ENCODE data around the gene CENPN. TPM values are rescaled to one million over a fixed set of nuclear protein-coding genes. Genes with fewer than 3 reads are reported as not detected.
A peak's percentile ranks its signal among the peaks of the same experiment; 100 is the strongest.

Gene CENPN
- total RNA-seq: 10 to 100 TPM; 45.7 to 56.3 TPM

- POLR2A ChIA-PET: interaction anchor here (0.6 to 1.2 kb wide), 3 partner anchors 29 to 84 kb away, joined by 7 to 15 read pairs (median 9); partner anchors contain the start of gene ATMIN
- Mint-ChIP-seq H3K36me3 (ENCODE audit: low read depth) (peaks cover 43% of the 10 kb centered on the region), H3K4me3 (peak within 1 kb of the TSS; percentile 98), H3K4me1 (peaks cover 48% of the 10 kb centered on the region), H3K27me3 (no peaks in the 10 kb centered on the region), H3K9me3 (ENCODE audit: low read depth) (no peaks in the 10 kb centered on the region), H3K27ac (peak within 1 kb of the TSS; percentile 100)
- intact Hi-C loops (cut with DNase I, micrococcal nuclease): loop anchor here (1.0 to 10.0 kb wide), 16 partner anchors 28 to 1645 kb away; partner anchors contain the start of genes ATMIN (in 2 of the 2), GAN (in 2 of the 2), GCSH (in 2 of the 2) and C16orf46 (in 1 of the 2)
- ATAC-seq (peak; percentile 86), DNase-seq (peak; percentile 98)
- CTCF ChIA-PET: interaction anchor here (0.8 to 1.3 kb wide), 3 partner anchors 27 to 70 kb away, joined by 3 to 9 read pairs (median 4); partner anchors contain the start of genes ATMIN and C16orf46
These were observed at the start of gene CENPN, which contains the start of gene CMC2 for GRCh38 chr16:81006813-81007695. TSS of gene CENPN (plus strand) at chr16:81007214. CDS start at chr16:81011940, 4,726 bp downstream. TSS of gene CMC2 (minus strand) at chr16:81006885. CDS start at chr16:80997394, 9,491 bp downstream.

- H3K4me1 Mint-ChIP-seq: no peaks in the 10 kb centered on the region
- no peaks in the 10 kb centered on the region for H3K27me3 Mint-ChIP-seq
- POLR2A ChIA-PET: interaction anchor here (0.6 kb wide), 1 partner anchor 1206 kb away, joined by 4 read pairs; no protein-coding TSS in a partner anchor
- ATAC-seq (no peak), DNase-seq (no peak)
- H3K4me3 Mint-ChIP-seq: no peak overlapping the region
- H3K9me3 Mint-ChIP-seq (ENCODE audit: low read depth): peaks cover 49% of the 10 kb centered on the region
- no peak overlapping the region for H3K27ac Mint-ChIP-seq
- peaks cover 6% of the 10 kb centered on the region for H3K36me3 Mint-ChIP-seq (ENCODE audit: low read depth)
- CTCF ChIA-PET: no interaction called here
- intact Hi-C loops (cut with DNase I, micrococcal nuclease): no loop called here
These were observed 48.7 kb upstream of the CENPN start for GRCh38 chr16:80958284-80958683.

- intact Hi-C loops (cut with DNase I, micrococcal nuclease): no loop called here
- peaks cover 29% of the 10 kb centered on the region for H3K9me3 Mint-ChIP-seq (ENCODE audit: low read depth)
- H3K27ac Mint-ChIP-seq: no peak overlapping the region
- ATAC-seq (no peak), DNase-seq (no peak)
- CTCF ChIA-PET: no interaction called here
- H3K36me3 Mint-ChIP-seq (ENCODE audit: low read depth): peaks cover 3% of the 10 kb centered on the region
- no peak overlapping the region for H3K4me3 Mint-ChIP-seq
- POLR2A ChIA-PET: no interaction called here
- H3K27me3 Mint-ChIP-seq: no peaks in the 10 kb centered on the region
- H3K4me1 Mint-ChIP-seq: peaks cover 8% of the 10 kb centered on the region
These were observed 44.1 kb upstream of the CENPN start for GRCh38 chr16:80962879-80963278.

- ChIA-PET POLR2A (no interaction called here), CTCF (interaction anchor here (1.0 kb wide), 1 partner anchor 15 kb away, joined by 3 read pairs; no protein-coding TSS in a partner anchor)
- Mint-ChIP-seq H3K36me3 (ENCODE audit: low read depth) (peaks cover 7% of the 10 kb centered on the region), H3K9me3 (ENCODE audit: low read depth) (peaks cover 17% of the 10 kb centered on the region), H3K27me3 (no peaks in the 10 kb centered on the region), H3K27ac (no peak overlapping the region), H3K4me1 (peaks cover 8% of the 10 kb centered on the region), H3K4me3 (no peak overlapping the region)
- DNase-seq (no peak), ATAC-seq (peak; percentile 36)
- intact Hi-C loops (cut with DNase I, micrococcal nuclease): no loop called here
These were observed 42.7 kb upstream of the CENPN start for GRCh38 chr16:80964351-80964750.

- H3K27ac Mint-ChIP-seq: no peak overlapping the region
- no peaks in the 10 kb centered on the region for H3K9me3 Mint-ChIP-seq (ENCODE audit: low read depth)
- ChIA-PET CTCF (interaction anchor here (1.4 kb wide), 1 partner anchor 17 kb away, joined by 3 read pairs; no protein-coding TSS in a partner anchor), POLR2A (no interaction called here)
- H3K4me1 Mint-ChIP-seq: peaks cover 8% of the 10 kb centered on the region
- H3K4me3 Mint-ChIP-seq: no peak overlapping the region
- DNase-seq: no peak
- no peaks in the 10 kb centered on the region for H3K27me3 Mint-ChIP-seq
- H3K36me3 Mint-ChIP-seq (ENCODE audit: low read depth): peaks cover 13% of the 10 kb centered on the region
- no peak for ATAC-seq
- intact Hi-C loops (cut with DNase I, micrococcal nuclease): no loop called here
These were observed 40.4 kb upstream of the CENPN start for GRCh38 chr16:80966617-80967016.

GRCh38 chr16:80968386-80969113 is 38.5 kb upstream of the CENPN start:
- H3K9me3 Mint-ChIP-seq (ENCODE audit: low read depth): no peaks in the 10 kb centered on the region
- no peak overlapping the region for H3K27ac Mint-ChIP-seq
- H3K4me3 Mint-ChIP-seq: no peak overlapping the region
- H3K27me3 Mint-ChIP-seq: no peaks in the 10 kb centered on the region
- POLR2A ChIA-PET: no interaction called here
- peaks cover 14% of the 10 kb centered on the region for H3K4me1 Mint-ChIP-seq
- intact Hi-C loops (cut with DNase I, micrococcal nuclease): no loop called here
- ATAC-seq: no peak
- DNase-seq: no peak
- CTCF ChIA-PET: no interaction called here
- H3K36me3 Mint-ChIP-seq (ENCODE audit: low read depth): peaks cover 13% of the 10 kb centered on the region

GRCh38 chr16:80969114-80969484 is 37.9 kb upstream of the CENPN start:
- H3K27me3 Mint-ChIP-seq: no peaks in the 10 kb centered on the region
- ATAC-seq (no peak), DNase-seq (no peak)
- H3K36me3 Mint-ChIP-seq (ENCODE audit: low read depth): peaks cover 15% of the 10 kb centered on the region
- ChIA-PET POLR2A (no interaction called here), CTCF (no interaction called here)
- intact Hi-C loops (cut with DNase I, micrococcal nuclease): no loop called here
- peaks cover 14% of the 10 kb centered on the region for H3K4me1 Mint-ChIP-seq
- no peaks in the 10 kb centered on the region for H3K9me3 Mint-ChIP-seq (ENCODE audit: low read depth)
- H3K27ac Mint-ChIP-seq: no peak overlapping the region
- no peak overlapping the region for H3K4me3 Mint-ChIP-seq

- ATAC-seq (peak; percentile 78), DNase-seq (peak; percentile 20)
- H3K4me1 Mint-ChIP-seq: peaks cover 10% of the 10 kb centered on the region
- H3K27me3 Mint-ChIP-seq: no peaks in the 10 kb centered on the region
- no peak overlapping the region for H3K4me3 Mint-ChIP-seq
- H3K27ac Mint-ChIP-seq: no peak overlapping the region
- peaks cover 26% of the 10 kb centered on the region for H3K36me3 Mint-ChIP-seq (ENCODE audit: low read depth)
- POLR2A ChIA-PET: no interaction called here
- intact Hi-C loops (cut with DNase I, micrococcal nuclease): no loop called here
- no peaks in the 10 kb centered on the region for H3K9me3 Mint-ChIP-seq (ENCODE audit: low read depth)
- CTCF ChIA-PET: interaction anchor here (1.0 kb wide), 2 partner anchors 20 to 29 kb away, joined by 3 read pairs; no protein-coding TSS in a partner anchor
These were observed 35.2 kb upstream of the CENPN start for GRCh38 chr16:80971819-80972218.

- DNase-seq (no peak), ATAC-seq (no peak)
- ChIA-PET CTCF (interaction anchor here (0.7 to 1.0 kb wide), 3 partner anchors 21 to 31 kb away, joined by 3 read pairs; no protein-coding TSS in a partner anchor), POLR2A (no interaction called here)
- Mint-ChIP-seq H3K27ac (no peak overlapping the region), H3K9me3 (ENCODE audit: low read depth) (no peaks in the 10 kb centered on the region), H3K4me3 (no peak overlapping the region), H3K27me3 (no peaks in the 10 kb centered on the region), H3K36me3 (ENCODE audit: low read depth) (peaks cover 29% of the 10 kb centered on the region), H3K4me1 (peaks cover 10% of the 10 kb centered on the region)
- intact Hi-C loops (cut with DNase I, micrococcal nuclease): no loop called here
These were observed 34.4 kb upstream of the CENPN start for GRCh38 chr16:80972611-80973010.

- Mint-ChIP-seq H3K4me3 (no peak overlapping the region), H3K9me3 (ENCODE audit: low read depth) (no peaks in the 10 kb centered on the region), H3K4me1 (peaks cover 10% of the 10 kb centered on the region), H3K27ac (no peak overlapping the region), H3K36me3 (ENCODE audit: low read depth) (peaks cover 29% of the 10 kb centered on the region), H3K27me3 (no peaks in the 10 kb centered on the region)
- ATAC-seq: no peak
- no peak for DNase-seq
- POLR2A ChIA-PET: interaction anchor here (0.6 kb wide), 2 partner anchors 14 to 27 kb away, joined by 3 to 4 read pairs; no protein-coding TSS in a partner anchor
- CTCF ChIA-PET: interaction anchor here (0.7 to 1.8 kb wide), 9 partner anchors 16 to 1523 kb away, joined by 3 to 10 read pairs (median 5); no protein-coding TSS in a partner anchor
- intact Hi-C loops (cut with DNase I, micrococcal nuclease): no loop called here
These were observed 33.0 kb upstream of the CENPN start for GRCh38 chr16:80973991-80974390.

All from activated CD4-positive, alpha-beta T cell treated with anti-CD3 and anti-CD28 coated beads for 36 hours (primary cell).